GM12865 (cell line): ENCODE data around the gene DMAC2.
"Not testable (repeated sequence)": the region's sequence is repeated elsewhere in the genome, so short reads cannot be mapped to it uniquely, and the experiment has no call there.

Experiments used
- DNase-seq: peaks from one replicate; pipeline ENCODE4 v3.0.0; 2010; ENCODE audit warnings: low read depth
- H3K4me3 ChIP-seq: 2 replicates; pipeline ENCODE4 v1.5.1; 2011; ENCODE audit warnings: mild to moderate bottlenecking, low read depth, low read length, control low read depth
- CTCF ChIP-seq: IDR thresholded peaks from 2 replicates; pipeline ENCODE4 v1.5.1; 2011; ENCODE audit warnings: low read length, control low read depth, low read depth, inconsistent platforms; ENCODE audit not compliant: insufficient read depth; ENCODE audit errors: missing control alignments

DMAC2 gene

DNA sequence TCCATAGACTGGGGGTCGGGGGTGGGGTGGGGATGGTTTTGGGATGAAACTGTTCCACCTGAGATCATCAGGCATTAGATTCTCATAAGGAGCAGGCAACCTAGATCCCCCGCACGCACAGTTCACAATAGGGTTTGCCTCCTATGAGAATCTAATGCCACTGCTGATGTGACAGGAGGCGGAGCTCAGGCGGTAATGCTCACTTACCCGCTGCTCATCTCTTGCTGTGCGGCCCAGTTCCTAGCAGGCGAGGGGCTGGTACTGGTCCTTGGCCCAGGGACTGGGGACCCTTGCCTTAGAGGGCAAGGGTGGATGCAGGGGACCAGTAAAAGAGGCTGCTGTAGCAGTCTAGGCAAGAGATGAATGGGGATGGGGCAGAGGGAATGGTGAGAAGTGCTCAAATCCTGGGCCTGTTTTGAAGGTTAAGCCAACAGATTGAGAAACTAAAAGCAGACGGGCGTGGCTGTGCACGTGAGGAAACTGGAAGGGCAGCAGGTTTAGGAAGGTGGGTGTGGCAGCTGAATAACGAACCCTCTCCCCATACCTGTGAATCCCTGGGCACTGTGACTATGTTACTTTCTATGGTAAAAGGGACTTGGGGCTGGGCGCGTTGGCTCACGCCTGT lies 1.7 kb upstream of the DMAC2 start:
- no peak for DNase-seq

GRCh38 chr19:41437944-41438574 lies 1.7 kb downstream of the DMAC2 start:
- no peak for DNase-seq
- TF ChIP-seq CTCF = no peak
- no peak overlapping the region for H3K4me3 ChIP-seq

More for the DNA sequence above, 1.7 kb upstream of the DMAC2 start:
- TF ChIP-seq CTCF = no peak
- no peak overlapping the region for H3K4me3 ChIP-seq

DNA sequence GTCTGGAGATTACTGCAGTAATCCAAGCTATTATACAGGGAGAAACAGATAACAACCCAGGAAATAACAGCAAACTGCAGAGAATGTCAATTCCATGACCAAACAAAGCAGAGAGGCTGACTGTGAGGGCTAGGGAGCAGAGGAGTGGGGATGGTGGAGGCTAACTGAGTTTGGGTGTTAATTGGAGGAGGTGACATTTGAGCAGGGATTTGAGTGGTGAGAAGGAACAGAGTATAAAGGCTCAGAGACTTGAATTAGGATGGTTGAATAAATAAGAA lies 3.1 kb downstream of the DMAC2 start:
- DNase-seq = no peak
- no peak for TF ChIP-seq CTCF
- H3K4me3 ChIP-seq = no peak overlapping the region

DNA sequence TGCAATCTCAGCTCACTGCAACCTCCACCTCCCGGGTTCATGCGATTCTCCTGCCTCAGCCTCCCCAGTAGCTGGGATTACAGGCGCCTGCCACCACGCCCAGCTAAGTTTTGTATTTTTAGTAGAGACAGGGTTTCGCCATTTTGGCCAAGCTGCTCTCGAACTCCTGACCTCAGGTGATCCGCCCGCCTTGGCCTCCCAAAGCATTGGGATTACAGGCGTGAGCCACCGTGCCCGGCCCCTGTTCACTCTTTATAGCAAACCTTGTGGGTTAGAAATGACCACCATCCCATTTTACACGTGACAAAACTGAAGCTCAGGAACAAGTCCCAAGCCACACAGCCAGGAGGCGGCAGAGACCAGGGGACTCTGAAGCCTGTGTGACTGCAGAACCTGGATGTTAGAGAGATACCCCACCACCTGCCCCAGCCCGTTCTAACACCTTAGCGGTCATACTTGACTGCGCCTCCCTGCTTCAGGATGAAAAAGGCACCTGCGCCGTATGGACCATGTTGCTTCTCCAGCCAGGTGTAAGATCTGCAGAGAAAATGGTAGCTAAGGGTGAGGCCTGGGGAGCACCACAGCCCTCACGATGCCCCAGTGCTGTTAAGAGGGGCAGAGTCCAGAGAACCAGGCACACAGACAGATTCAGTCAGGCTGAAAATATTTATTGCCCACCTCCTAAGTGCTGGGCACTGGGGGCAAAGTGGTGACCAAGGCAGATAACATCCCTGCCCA lies 3.6 kb downstream of the DMAC2 start:
- DNase-seq = no peak
- no peak overlapping the region for H3K4me3 ChIP-seq
- TF ChIP-seq CTCF = no peak

DNA sequence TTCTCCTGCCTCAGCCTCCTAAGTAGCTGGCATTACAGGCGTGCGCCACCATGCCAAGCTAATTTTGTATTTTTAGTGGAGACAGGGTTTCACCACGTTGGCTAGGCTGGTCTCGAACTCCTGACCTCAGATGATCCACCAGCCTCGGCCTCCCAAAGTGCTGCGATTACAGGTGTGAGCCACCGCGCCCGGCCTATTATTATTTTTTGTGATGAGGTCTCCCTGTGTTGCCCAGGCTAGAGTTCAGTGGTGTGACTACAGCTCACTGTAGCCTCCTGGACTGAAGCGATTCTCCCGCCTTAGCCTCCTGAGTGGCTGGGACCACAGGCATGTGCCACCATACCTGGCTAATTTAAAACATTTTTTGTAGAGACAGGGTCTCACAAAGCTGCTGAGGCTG lies 4.3 kb downstream of the DMAC2 start:
- not testable (repeated sequence) for DNase-seq, H3K4me3 ChIP-seq

DNA sequence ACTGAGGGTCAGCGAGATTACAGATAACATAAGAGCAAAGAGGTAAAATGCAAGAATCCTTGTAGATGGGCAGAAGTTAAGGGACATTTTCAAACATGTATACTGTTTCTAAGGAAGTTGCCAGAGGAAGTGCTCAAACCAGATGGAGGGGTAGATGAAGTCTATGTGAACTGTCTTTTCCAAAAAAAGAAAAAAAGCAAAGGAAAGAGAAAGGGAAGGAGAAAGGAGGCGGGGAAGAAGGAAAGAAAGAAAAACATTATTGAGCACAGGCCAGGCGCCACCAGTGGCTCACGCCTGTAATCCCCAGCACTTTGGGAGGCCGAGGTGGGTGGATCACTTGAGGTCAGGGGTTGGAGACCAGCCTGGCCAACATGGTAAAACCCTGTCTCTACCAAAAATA lies 5.3 kb downstream of the DMAC2 start:
- DNase-seq = no peak
- TF ChIP-seq CTCF = no peak

GRCh38 chr19:41433171-41433570 lies 6.5 kb downstream of the DMAC2 start:
- TF ChIP-seq CTCF = no peak
- H3K4me3 ChIP-seq = no peak overlapping the region
- no peak for DNase-seq

More for the DNA sequence above, 5.3 kb downstream of the DMAC2 start:
- H3K4me3 ChIP-seq = no peak overlapping the region
